SU-DHL-6 (cell line): ENCODE results near the gene CXCL3.

Source experiments
- CTCF ChIP-seq: fragments of 200-600 bp; sonication (generic); IDR thresholded peaks from one replicate; pipeline ENCODE4 v1.5.1; 2017; ENCODE audit warnings: antibody characterized with exemption, mild to moderate bottlenecking, low read length, moderate library complexity; ENCODE audit not compliant: insufficient read depth, poor library complexity, severe bottlenecking
- EZH2phosphoT487 ChIP-seq: fragments of 200-600 bp; sonication (generic), shearing (Covaris generic); conservative IDR thresholded peaks from 2 replicates; pipeline ENCODE4 v1.6.1; 2018; ENCODE audit warnings: mild to moderate bottlenecking, antibody characterized with exemption, low read length, moderate library complexity, mixed read lengths

GRCh38 chr4:73989031-73989430 lies 49.5 kb downstream of the CXCL3 start:
- TF ChIP-seq EZH2phosphoT487 (no peak), CTCF (no peak)
